ENCODE results near the gene BET1. TPM values are rescaled to one million over a fixed set of nuclear protein-coding genes. Genes with fewer than 3 reads are reported as not detected.

Gene BET1
- total RNA-seq (2022; extraction: Qiagen RNA extraction; ENCODE audit: low read depth): 19.4 to 30.3 TPM (median 24.2 TPM) in 5 replicates

GRCh38 chr7:94004024-94004951 is at the start of gene BET1:
BET1 (minus strand) TSS chr7:94004355; CDS start chr7:94004216, 139 bp downstream.

Other genes with a start within 250 kb of the BET1 start
- gene TFPI2, start 113.6 kb downstream of the BET1 start, total RNA-seq (2022; extraction: Qiagen RNA extraction; ENCODE audit: low read depth): 200 to 249 TPM (median 224 TPM) in 5 replicates
- gene GNGT1, start 97.8 kb downstream of the BET1 start, total RNA-seq (2022; extraction: Qiagen RNA extraction; ENCODE audit: low read depth): not detected in 5 replicates
- 24.2 to 39.8 TPM (median 33.9 TPM) in 5 replicates for gene GNG11, start 82.6 kb downstream of the BET1 start, total RNA-seq (2022; extraction: Qiagen RNA extraction; ENCODE audit: low read depth)